ENCODE data around the gene TTC7B. TPM values are rescaled to one million over a fixed set of nuclear protein-coding genes. Genes with fewer than 3 reads are reported as not detected.

TTC7B gene
- total and polyA plus RNA-seq, 2 donors (not counting 1 experiment from before 2014, with no cell fraction given), result 0.36 to 3.2 TPM

DNA sequence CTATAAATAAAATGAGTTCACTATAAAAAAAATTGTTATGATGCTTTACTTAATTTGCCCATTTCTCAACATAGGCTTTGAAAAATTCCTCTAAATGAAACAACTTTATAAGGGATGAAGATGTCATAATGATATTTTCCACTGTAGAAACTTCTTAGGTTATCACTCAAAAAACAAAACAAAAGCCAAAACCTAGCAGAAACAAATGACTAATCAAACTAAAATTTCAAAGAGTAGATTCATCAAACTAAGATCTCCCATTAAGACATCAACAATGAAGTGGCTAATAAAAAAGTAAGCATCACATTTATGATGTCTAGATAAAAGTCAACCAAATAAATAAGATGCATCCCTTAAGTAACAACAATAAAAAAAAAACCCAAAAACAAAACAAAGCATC lies 36.9 kb upstream of the TTC7B start:
- peaks cover 8% of the 10 kb centered on the region for H3K4me1 Mint-ChIP-seq
- no peaks in the 10 kb centered on the region for H3K9me3 Mint-ChIP-seq (ENCODE audit: insufficient read depth)
- Histone ChIP-seq H3K36me3 (replicated peaks in 1 of 2; ENCODE audit: control extremely low read depth in 1 of 2, control insufficient read depth in 1 of 2, extremely low read depth in 1 of 2, insufficient read depth in 2 of 2, low read length in 1 of 2) (peaks cover 0 to 4% of the 10 kb centered on the region in 2 experiments), H3K9me3 (ENCODE audit: control extremely low read depth in 1 of 3, control insufficient read depth in 2 of 3, insufficient read depth in 1 of 3, low read length in 2 of 3) (no peaks in the 10 kb centered on the region), H3K4me3 (ENCODE audit: control extremely low read depth in 1 of 5, extremely low read depth in 1 of 5, insufficient read depth in 1 of 5, low read depth in 2 of 5, low read length in 4 of 5) (no peak overlapping the region), H2AFZ (ENCODE audit: insufficient read depth, low read depth, low read length, poor library complexity, severe bottlenecking) (no peak overlapping the region), H3K9ac (ENCODE audit: low read length) (no peak overlapping the region), H4K20me1 (ENCODE audit: control insufficient read depth, insufficient read depth, low read length, poor library complexity, severe bottlenecking) (no peaks in the 10 kb centered on the region), H3K4me2 (replicated peaks; ENCODE audit: low read depth, low read length, poor library complexity, severe bottlenecking) (no peak overlapping the region), H3K4me1 (ENCODE audit: control insufficient read depth in 2 of 2, insufficient read depth in 2 of 2, low read length in 2 of 2) (peaks cover 4 to 7% of the 10 kb centered on the region in 2 donors), H3K27ac (ENCODE audit: low read length in 2 of 2) (no peak overlapping the region), H3K27me3 (replicated peaks in 1 of 4; ENCODE audit: control extremely low read depth in 1 of 4, control insufficient read depth in 3 of 4, insufficient read depth in 4 of 4, low read length in 3 of 4) (no peaks in the 10 kb centered on the region), H3K79me2 (ENCODE audit: control insufficient read depth, insufficient read depth, low read length) (no peaks in the 10 kb centered on the region)
- ChIA-PET POLR2A (no interaction called here), CTCF (no interaction called here)
- H3K27me3 Mint-ChIP-seq, result no peaks in the 10 kb centered on the region
- no peak for TF ChIP-seq EZH2 (IDR thresholded peaks at IDR 0.05; ENCODE audit: borderline replicate concordance, insufficient read depth, low read depth, low read length, poor library complexity, severe bottlenecking)
- TF ChIP-seq, protein P1, sequence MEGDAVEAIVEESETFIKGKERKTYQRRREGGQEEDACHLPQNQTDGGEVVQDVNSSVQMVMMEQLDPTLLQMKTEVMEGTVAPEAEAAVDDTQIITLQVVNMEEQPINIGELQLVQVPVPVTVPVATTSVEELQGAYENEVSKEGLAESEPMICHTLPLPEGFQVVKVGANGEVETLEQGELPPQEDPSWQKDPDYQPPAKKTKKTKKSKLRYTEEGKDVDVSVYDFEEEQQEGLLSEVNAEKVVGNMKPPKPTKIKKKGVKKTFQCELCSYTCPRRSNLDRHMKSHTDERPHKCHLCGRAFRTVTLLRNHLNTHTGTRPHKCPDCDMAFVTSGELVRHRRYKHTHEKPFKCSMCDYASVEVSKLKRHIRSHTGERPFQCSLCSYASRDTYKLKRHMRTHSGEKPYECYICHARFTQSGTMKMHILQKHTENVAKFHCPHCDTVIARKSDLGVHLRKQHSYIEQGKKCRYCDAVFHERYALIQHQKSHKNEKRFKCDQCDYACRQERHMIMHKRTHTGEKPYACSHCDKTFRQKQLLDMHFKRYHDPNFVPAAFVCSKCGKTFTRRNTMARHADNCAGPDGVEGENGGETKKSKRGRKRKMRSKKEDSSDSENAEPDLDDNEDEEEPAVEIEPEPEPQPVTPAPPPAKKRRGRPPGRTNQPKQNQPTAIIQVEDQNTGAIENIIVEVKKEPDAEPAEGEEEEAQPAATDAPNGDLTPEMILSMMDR (IDR thresholded peaks at IDR 0.05), result no peak
- H3K27ac Mint-ChIP-seq, result no peak overlapping the region
- no peak overlapping the region for H3K4me3 Mint-ChIP-seq
- intact Hi-C loops (cut with micrococcal nuclease), result no loop called here
- no peak for ATAC-seq (ENCODE audit: low read depth)
- DNase-seq, result no peak

DNA sequence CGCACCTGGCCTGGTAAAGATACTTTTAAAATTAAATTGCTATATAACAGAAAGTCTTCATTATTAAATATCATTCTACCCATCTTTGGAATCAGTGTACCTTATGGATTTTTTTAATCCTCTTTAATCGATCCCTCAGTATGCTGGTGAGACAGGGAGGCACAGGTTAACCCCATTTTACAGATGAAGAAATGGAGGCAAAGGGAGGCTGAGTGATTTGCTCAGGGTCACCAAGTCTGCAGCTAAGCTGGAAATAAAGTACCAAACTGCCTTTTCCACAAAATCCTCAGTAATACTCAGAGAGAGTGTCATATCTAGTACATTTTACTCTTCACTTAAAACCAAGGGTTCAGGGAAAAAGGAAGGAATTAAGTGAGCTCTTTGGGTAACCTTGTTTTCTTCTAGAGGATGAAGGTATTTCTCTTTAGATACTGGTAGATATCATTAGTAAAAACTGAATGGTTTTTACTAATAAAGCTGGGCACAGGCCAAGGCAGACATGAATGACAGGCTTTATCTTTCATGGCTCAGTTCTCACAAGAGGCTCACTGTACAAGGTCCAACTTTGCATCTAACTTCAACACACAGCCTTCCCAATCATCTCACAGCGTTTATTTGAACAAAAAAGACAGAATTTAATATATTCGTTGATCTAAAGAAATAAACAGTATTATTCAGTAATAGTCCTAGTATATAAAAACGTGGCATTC lies 35.3 kb upstream of the TTC7B start:
- DNase-seq (no peak), ATAC-seq (ENCODE audit: low read depth) (no peak)
- Histone ChIP-seq H3K4me3 (ENCODE audit: control extremely low read depth in 1 of 5, extremely low read depth in 1 of 5, insufficient read depth in 1 of 5, low read depth in 2 of 5, low read length in 4 of 5) (no peak overlapping the region), H3K27ac (ENCODE audit: low read length in 2 of 2) (no peak overlapping the region), H4K20me1 (ENCODE audit: control insufficient read depth, insufficient read depth, low read length, poor library complexity, severe bottlenecking) (no peaks in the 10 kb centered on the region), H3K27me3 (replicated peaks in 1 of 4; ENCODE audit: control extremely low read depth in 1 of 4, control insufficient read depth in 3 of 4, insufficient read depth in 4 of 4, low read length in 3 of 4) (no peaks in the 10 kb centered on the region), H3K79me2 (ENCODE audit: control insufficient read depth, insufficient read depth, low read length) (no peaks in the 10 kb centered on the region), H3K4me2 (replicated peaks; ENCODE audit: low read depth, low read length, poor library complexity, severe bottlenecking) (no peak overlapping the region), H3K4me1 (ENCODE audit: control insufficient read depth in 2 of 2, insufficient read depth in 2 of 2, low read length in 2 of 2) (peaks cover 4 to 7% of the 10 kb centered on the region in 2 donors), H3K9me3 (ENCODE audit: control extremely low read depth in 1 of 3, control insufficient read depth in 2 of 3, insufficient read depth in 1 of 3, low read length in 2 of 3) (peaks cover 0 to 3% (median 0%) of the 10 kb centered on the region in 3 donors), H3K36me3 (replicated peaks in 1 of 2; ENCODE audit: control extremely low read depth in 1 of 2, control insufficient read depth in 1 of 2, extremely low read depth in 1 of 2, insufficient read depth in 2 of 2, low read length in 1 of 2) (peaks cover 0 to 4% of the 10 kb centered on the region in 2 experiments), H3K9ac (ENCODE audit: low read length) (no peak overlapping the region), H2AFZ (ENCODE audit: insufficient read depth, low read depth, low read length, poor library complexity, severe bottlenecking) (no peak overlapping the region)
- no peak for TF ChIP-seq EZH2 (IDR thresholded peaks at IDR 0.05; ENCODE audit: borderline replicate concordance, insufficient read depth, low read depth, low read length, poor library complexity, severe bottlenecking)
- TF ChIP-seq, protein P1 (IDR thresholded peaks at IDR 0.05), result no peak
- Mint-ChIP-seq H3K27me3 (no peaks in the 10 kb centered on the region), H3K4me3 (no peak overlapping the region), H3K27ac (no peak overlapping the region), H3K4me1 (peaks cover 5% of the 10 kb centered on the region), H3K9me3 (ENCODE audit: insufficient read depth) (no peaks in the 10 kb centered on the region)
- ChIA-PET CTCF (interaction anchor here (0.8 kb wide), 1 partner anchor 322 kb away, joined by 3 read pairs; no protein-coding TSS in a partner anchor), POLR2A (no interaction called here)
- intact Hi-C loops (cut with micrococcal nuclease), result no loop called here
- no CpG with 5 or more reads among the region's 5 CpGs for WGBS (ENCODE audit: insufficient coverage)
